ENCODE results near the gene EYA2. TPM values are rescaled to one million over a fixed set of nuclear protein-coding genes. Genes with fewer than 3 reads are reported as not detected.

The EYA2 gene
- total RNA-seq, 1 experiment from 2014 or later = 0.33 TPM

- Histone ChIP-seq H3K4me2 (ENCODE audit: low read length) (no peak overlapping the region), H3K79me2 (ENCODE audit: low read length) (no peaks in the 10 kb centered on the region), H3K4me3 (ENCODE audit: low read length) (no peak overlapping the region), H3K9me3 (ENCODE audit: low read length) (no peaks in the 10 kb centered on the region), H4K20me1 (ENCODE audit: low read length) (no peaks in the 10 kb centered on the region), H3K9me2 (replicated peaks; ENCODE audit: low read length) (no peaks in the 10 kb centered on the region), H2AFZ (ENCODE audit: low read length) (no peak overlapping the region), H3K27ac (ENCODE audit: low read length) (no peak overlapping the region), H3K27me3 (ENCODE audit: low read length) (no peaks in the 10 kb centered on the region), H3K9ac (ENCODE audit: low read length) (no peak overlapping the region), H3F3A (ENCODE audit: low read length, unreplicated experiment) (no peaks in the 10 kb centered on the region), H3K36me3 (ENCODE audit: low read depth, low read length) (no peaks in the 10 kb centered on the region), H3K4me1 (ENCODE audit: insufficient read depth, low read length) (no peaks in the 10 kb centered on the region)
- DNase-seq (peak; percentile 38), ATAC-seq (peak; percentile 43; the same call in 1 of the 2 replicates)
- ChIA-PET CTCF (no interaction called here), POLR2A (ENCODE audit: unreplicated experiment) (interaction anchor here (0.6 kb wide), 1 partner anchor 45 kb away, joined by 5 read pairs; no protein-coding TSS in a partner anchor)
- BruUV-seq (replicated peaks) = no TSS peak
- TF ChIP-seq CTCF (conservative IDR thresholded peaks at IDR 0.05; ENCODE audit: low read depth, low read length) = peak; percentile 48
- TF ChIP-seq EZH2 (IDR thresholded peaks at IDR 0.05; ENCODE audit: low read length, unreplicated experiment) = no peak
- TF ChIP-seq EZH2phosphoT487 (IDR thresholded peaks at IDR 0.05; ENCODE audit: borderline replicate concordance, low read length) = no peak
- intact Hi-C loops (cut with micrococcal nuclease) = no loop called here
These were observed 44.7 kb downstream of the EYA2 start for GRCh38 chr20:46939031-46939965.

DNA sequence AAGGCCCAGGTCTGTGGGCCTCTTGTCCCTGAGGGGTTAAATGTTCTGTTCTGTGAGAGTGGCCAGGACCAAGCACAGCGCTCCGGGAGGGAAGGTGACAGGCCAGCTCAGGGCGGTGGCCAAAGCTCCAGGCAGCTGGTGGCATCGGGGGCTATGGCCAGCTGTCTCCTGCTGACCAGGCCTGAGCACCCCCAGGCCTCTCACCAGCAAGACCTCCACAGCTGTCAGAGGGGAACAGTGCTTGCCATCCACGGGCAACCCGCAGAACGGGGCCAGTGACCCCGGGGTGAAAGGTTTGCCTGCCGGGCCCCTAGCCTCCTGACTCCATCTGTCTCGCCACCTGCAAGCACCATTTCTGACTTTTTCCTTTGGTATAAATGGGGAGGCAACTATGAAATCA, 46.0 kb downstream of the EYA2 start:
- Histone ChIP-seq H3K27ac (ENCODE audit: low read length) (no peak overlapping the region), H3K9ac (ENCODE audit: low read length) (no peak overlapping the region), H3K27me3 (ENCODE audit: low read length) (no peaks in the 10 kb centered on the region), H4K20me1 (ENCODE audit: low read length) (no peaks in the 10 kb centered on the region), H3K4me2 (ENCODE audit: low read length) (no peak overlapping the region), H3K4me3 (ENCODE audit: low read length) (no peak overlapping the region), H3K79me2 (ENCODE audit: low read length) (no peaks in the 10 kb centered on the region), H3K4me1 (ENCODE audit: insufficient read depth, low read length) (no peaks in the 10 kb centered on the region), H3K9me3 (ENCODE audit: low read length) (no peaks in the 10 kb centered on the region), H3F3A (ENCODE audit: low read length, unreplicated experiment) (no peaks in the 10 kb centered on the region), H3K36me3 (ENCODE audit: low read depth, low read length) (no peaks in the 10 kb centered on the region), H3K9me2 (replicated peaks; ENCODE audit: low read length) (no peaks in the 10 kb centered on the region), H2AFZ (ENCODE audit: low read length) (no peak overlapping the region)
- BruUV-seq (replicated peaks) = no TSS peak
- POLR2A ChIA-PET (ENCODE audit: unreplicated experiment) = no interaction called here
- TF ChIP-seq CTCF (conservative IDR thresholded peaks at IDR 0.05; ENCODE audit: low read depth, low read length) (no peak), EZH2 (IDR thresholded peaks at IDR 0.05; ENCODE audit: low read length, unreplicated experiment) (no peak), EZH2phosphoT487 (IDR thresholded peaks at IDR 0.05; ENCODE audit: borderline replicate concordance, low read length) (no peak)
- no peak for ATAC-seq
- DNase-seq = no peak
- CTCF ChIA-PET = no interaction called here
- intact Hi-C loops (cut with micrococcal nuclease) = no loop called here

- Histone ChIP-seq H2AFZ (ENCODE audit: low read length) (no peak overlapping the region), H3K9me3 (ENCODE audit: low read length) (no peaks in the 10 kb centered on the region), H3K27ac (ENCODE audit: low read length) (no peak overlapping the region), H3K9me2 (replicated peaks; ENCODE audit: low read length) (no peaks in the 10 kb centered on the region), H4K20me1 (ENCODE audit: low read length) (no peaks in the 10 kb centered on the region), H3K4me2 (ENCODE audit: low read length) (no peak overlapping the region), H3K79me2 (ENCODE audit: low read length) (no peaks in the 10 kb centered on the region), H3K36me3 (ENCODE audit: low read depth, low read length) (no peaks in the 10 kb centered on the region), H3F3A (ENCODE audit: low read length, unreplicated experiment) (no peaks in the 10 kb centered on the region), H3K27me3 (ENCODE audit: low read length) (no peaks in the 10 kb centered on the region), H3K4me3 (ENCODE audit: low read length) (no peak overlapping the region), H3K9ac (ENCODE audit: low read length) (no peak overlapping the region), H3K4me1 (ENCODE audit: insufficient read depth, low read length) (no peaks in the 10 kb centered on the region)
- ChIA-PET CTCF (no interaction called here), POLR2A (ENCODE audit: unreplicated experiment) (no interaction called here)
- BruUV-seq (replicated peaks) = no TSS peak
- TF ChIP-seq EZH2 (IDR thresholded peaks at IDR 0.05; ENCODE audit: low read length, unreplicated experiment) (no peak), CTCF (conservative IDR thresholded peaks at IDR 0.05; ENCODE audit: low read depth, low read length) (no peak), EZH2phosphoT487 (IDR thresholded peaks at IDR 0.05; ENCODE audit: borderline replicate concordance, low read length) (no peak)
- ATAC-seq (no peak), DNase-seq (no peak)
- intact Hi-C loops (cut with micrococcal nuclease) = no loop called here
These were observed 46.8 kb downstream of the EYA2 start for GRCh38 chr20:46941404-46941803.
